ENCODE data around the gene DDX1.
"Not testable (repeated sequence)": the region's sequence is repeated elsewhere in the genome, so short reads cannot be mapped to it uniquely, and the experiment has no call there.

The DDX1 gene

DNA sequence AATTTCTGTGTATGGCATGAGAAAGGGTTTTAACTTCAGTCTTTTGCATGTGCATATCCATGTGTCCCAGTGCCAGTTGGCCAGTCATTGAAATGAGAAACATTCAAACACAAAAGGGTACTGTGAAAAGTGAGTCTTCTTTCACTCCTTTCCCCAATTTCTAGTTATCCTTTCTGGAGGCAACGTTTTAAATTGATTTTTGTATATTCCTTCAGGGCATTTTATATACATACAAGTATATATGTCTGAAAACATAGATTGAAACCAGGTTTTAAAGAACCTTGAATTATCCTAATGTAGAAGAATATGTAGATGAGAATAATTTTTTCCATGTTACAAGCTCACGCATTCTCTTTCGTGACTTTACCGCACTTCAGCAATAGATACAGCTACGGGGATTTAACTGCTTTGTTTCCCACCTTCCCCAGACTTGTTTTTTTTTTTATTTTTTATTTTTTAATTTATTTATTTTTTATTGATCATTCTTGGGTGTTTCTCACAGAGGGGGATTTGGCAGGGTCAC, 18.8 kb downstream of the DDX1 start:
- no peak overlapping the region for H3K4me3 ChIP-seq (ENCODE audit: low read depth, low read length)
- TF ChIP-seq, protein P1, sequence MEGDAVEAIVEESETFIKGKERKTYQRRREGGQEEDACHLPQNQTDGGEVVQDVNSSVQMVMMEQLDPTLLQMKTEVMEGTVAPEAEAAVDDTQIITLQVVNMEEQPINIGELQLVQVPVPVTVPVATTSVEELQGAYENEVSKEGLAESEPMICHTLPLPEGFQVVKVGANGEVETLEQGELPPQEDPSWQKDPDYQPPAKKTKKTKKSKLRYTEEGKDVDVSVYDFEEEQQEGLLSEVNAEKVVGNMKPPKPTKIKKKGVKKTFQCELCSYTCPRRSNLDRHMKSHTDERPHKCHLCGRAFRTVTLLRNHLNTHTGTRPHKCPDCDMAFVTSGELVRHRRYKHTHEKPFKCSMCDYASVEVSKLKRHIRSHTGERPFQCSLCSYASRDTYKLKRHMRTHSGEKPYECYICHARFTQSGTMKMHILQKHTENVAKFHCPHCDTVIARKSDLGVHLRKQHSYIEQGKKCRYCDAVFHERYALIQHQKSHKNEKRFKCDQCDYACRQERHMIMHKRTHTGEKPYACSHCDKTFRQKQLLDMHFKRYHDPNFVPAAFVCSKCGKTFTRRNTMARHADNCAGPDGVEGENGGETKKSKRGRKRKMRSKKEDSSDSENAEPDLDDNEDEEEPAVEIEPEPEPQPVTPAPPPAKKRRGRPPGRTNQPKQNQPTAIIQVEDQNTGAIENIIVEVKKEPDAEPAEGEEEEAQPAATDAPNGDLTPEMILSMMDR (IDR thresholded peaks at IDR 0.05; ENCODE audit: borderline replicate concordance, insufficient read depth, low read depth, low read length): no peak

DNA sequence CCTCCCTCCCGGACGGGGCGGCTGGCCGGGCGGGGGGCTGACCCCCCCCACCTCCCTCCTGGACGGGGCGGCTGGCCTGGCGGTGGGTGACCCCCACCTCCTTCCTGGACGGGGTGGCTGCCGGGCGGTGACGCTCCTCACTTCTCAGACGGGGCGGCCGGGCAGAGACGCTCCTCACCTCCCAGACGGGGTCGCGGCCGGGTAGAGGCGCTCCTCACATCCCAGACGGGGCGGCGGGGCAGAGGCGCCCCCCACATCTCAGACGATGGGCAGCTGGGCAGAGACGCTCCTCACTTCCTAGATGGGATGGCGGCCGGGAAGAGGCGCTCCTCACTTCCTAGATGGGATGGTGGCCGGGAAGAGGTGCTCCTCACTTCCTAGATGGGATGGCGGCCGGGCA, 20.4 kb downstream of the DDX1 start:
- not testable (repeated sequence) for H3K4me3 ChIP-seq (ENCODE audit: low read depth, low read length)

DNA sequence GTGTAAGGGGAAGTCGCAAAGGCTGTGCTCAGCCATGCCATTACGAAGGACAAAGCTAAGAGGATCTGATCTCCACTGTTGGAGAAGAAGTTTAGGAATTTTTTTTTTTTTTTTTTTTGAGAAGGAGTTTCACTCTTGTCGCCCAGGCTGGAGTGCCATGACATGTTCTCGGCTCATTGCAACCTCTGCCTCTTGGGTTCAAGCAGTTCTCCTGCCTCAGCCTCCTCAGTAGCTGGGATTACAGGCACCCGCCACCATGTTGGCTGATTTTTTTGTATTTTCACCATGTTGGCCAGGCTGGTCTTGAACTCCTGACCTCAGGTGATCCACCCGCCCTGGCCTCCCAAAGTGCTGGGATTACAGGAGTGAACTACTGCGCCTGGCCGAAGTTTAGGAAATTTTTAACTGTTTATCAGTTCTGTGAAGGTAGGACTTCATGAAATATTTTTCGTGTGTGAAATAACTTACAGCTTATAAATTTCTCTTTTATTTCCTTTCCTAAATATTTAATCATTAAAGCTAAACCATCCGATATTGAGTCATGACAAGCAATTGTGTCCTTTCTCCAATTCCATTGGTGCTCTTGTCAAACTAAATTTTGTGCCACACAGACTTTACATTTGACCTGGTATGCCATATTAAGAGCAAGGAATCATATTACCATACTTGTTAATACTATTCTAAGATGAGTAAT, 22.2 kb downstream of the DDX1 start:
- TF ChIP-seq, protein P1 (IDR thresholded peaks at IDR 0.05; ENCODE audit: borderline replicate concordance, insufficient read depth, low read depth, low read length): no peak
- H3K4me3 ChIP-seq (ENCODE audit: low read depth, low read length): no peak overlapping the region

DNA sequence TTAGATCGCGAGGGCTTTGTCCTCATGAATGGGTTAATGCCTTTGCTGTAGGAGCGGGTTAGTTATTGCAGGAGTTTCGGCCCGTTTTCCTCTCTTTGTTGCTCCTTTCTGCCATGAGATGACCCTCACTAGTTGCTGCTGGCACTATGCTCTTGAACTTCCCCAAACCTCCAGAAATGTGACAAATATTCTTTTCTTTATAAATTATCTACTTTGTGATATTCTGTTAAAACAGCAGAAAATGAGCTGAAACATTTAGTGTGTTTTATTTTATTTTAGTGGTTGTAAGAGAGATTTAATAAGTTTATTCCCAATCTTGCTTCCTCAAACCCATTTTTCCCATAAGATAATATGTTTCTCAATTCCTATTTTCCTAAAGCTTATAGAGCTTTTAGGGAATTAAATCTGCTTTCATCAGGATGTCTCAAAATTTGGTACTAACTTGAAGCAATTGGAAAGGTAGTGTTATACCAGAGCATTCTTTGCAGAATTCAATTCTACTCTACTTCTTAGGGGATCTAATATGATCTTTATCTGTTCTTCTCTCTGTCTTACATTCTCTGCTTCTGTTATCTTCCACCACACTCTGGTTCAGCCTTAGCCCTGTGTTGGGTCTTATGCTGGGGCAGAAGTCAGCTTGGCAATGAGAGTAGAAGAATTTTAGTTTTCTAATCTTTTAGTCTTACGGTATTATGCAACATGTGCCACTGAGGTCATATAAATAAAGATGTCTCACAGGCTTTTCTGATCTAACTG, 23.1 kb downstream of the DDX1 start:
- H3K4me3 ChIP-seq (ENCODE audit: low read depth, low read length): no peak overlapping the region
- TF ChIP-seq, protein P1 (IDR thresholded peaks at IDR 0.05; ENCODE audit: borderline replicate concordance, insufficient read depth, low read depth, low read length): no peak

DNA sequence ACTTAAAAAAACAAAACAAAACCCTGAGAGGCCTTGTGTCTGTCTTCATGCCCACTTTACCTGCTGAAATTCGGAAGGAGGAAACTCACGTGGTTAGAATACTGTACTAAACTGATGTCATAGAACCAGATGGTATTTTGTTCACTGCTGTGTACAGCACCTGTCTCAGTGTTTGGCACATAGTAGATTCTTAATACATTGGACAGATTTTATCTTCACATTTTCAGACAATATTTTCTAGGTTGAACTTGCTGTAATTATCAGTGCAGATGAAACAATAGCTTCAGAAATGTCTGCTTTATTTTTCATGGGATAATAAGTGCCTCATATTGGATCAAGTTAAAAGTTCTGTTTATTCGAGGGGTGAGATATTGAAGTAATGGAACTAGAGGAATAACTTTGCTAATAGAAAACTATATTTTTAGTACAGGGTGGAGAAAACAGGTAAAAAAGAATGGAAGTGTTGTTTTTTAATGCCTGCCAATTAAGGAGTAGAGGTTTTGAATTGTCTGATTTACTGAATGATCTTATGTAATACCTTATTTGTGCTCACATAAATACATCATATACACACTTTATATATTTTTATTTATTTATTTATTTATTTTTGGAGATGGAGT, 23.7 kb downstream of the DDX1 start:
- TF ChIP-seq, protein P1 (IDR thresholded peaks at IDR 0.05; ENCODE audit: borderline replicate concordance, insufficient read depth, low read depth, low read length): no peak
- no peak overlapping the region for H3K4me3 ChIP-seq (ENCODE audit: low read depth, low read length)

DNA sequence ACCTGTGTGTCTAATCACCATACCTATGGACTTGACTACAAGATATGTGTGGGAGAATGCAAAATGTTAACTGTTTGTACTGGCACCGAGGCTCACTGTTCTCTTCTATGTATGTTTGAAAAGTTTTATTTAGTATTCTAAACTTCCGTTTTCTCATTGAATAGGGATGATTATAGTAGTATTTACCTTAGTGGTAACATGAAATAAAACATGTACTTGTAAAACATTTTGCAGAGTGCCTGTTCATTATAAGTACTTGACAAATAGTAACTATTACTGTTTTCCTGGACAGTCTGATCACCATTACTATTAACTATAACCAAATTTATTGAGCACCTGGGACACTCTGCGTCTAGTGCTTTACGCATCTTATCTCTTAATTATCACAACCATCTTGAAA, 24.8 kb downstream of the DDX1 start:
- TF ChIP-seq, protein P1 (IDR thresholded peaks at IDR 0.05; ENCODE audit: borderline replicate concordance, insufficient read depth, low read depth, low read length): no peak
- H3K4me3 ChIP-seq (ENCODE audit: low read depth, low read length): no peak overlapping the region

DNA sequence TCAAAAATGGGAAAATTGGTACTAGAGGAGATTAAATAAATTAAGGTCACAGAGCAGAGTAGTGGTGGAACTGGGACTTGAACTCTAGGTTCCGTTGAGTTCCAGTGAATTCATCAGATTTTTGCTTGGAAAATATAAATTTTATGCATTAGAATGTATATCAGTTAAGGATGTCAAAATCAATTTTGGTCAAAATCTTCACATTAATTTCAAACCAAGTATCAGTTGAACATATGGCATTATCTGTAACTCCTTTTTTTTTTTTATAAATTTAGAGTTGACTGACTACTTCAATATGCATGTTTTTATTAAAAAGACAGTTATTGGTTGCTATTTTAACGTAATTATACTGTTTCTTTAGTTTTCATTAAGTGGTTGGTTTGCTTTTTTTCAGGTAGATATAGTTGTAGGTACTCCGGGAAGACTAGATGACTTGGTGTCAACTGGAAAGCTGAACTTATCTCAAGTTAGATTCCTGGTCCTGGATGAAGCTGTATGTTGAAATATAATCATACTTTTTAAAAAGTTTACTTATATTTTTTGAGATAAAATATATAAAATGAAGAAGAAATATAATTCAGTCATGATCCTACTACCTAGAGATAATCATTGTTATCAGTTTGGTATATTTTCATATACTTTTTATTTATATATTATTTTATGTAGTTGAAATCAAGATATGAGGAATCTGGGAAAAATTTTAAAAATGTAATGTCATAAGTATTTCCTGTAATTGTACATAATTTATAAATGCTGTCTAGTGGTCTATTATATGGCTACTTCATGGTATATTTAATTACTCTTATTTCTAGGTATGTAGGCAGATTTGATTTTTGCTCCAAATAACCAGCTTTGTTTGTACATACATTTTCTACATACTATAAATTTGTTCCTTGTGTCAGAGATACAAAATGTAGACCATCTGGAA, 25.4 kb downstream of the DDX1 start:
- H3K4me3 ChIP-seq (ENCODE audit: low read depth, low read length): no peak overlapping the region
- TF ChIP-seq, protein P1 (IDR thresholded peaks at IDR 0.05; ENCODE audit: borderline replicate concordance, insufficient read depth, low read depth, low read length): no peak
